ENCODE data around the gene SLC39A10.

DNA sequence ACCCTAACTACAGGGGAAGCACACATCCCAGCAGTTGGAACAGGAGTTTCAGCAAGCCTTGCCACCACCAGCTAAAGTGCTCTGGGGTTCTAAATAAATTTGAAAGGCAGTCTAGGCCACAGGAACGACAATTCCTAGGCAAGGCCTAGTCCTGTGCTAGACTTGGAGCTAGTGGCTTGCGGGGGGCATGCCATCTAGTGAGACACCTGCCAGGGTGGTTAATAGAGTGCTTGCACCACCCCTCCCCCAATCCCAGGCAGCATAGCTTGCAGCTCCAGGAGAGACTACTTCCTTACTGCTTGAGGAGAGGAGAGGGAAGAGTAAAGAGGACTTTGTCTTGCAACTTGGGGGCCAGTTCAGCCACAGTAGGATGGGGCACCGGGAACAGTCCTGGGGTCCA is 101.8 kb downstream of the SLC39A10 start:
- TF ChIP-seq SPI1 (IDR thresholded peaks at IDR 0.05; ENCODE audit: low read depth, low read length) (no peak), POLR2A (IDR thresholded peaks at IDR 0.05; ENCODE audit: low read depth, low read length) (no peak), POU2F2 (IDR thresholded peaks at IDR 0.05; ENCODE audit: low read depth, low read length) (no peak), POLR2AphosphoS5 (IDR thresholded peaks at IDR 0.05; ENCODE audit: low read depth, low read length) (no peak)
